Osteoblast (primary cell): Measurements from ENCODE around the gene SPRR2G. TPM values are rescaled to one million over a fixed set of nuclear protein-coding genes. Genes with fewer than 3 reads are reported as not detected.

Experiments used
- DNase-seq: peaks from one replicate; pipeline ENCODE4 v3.0.0; 2011; ENCODE audit warnings: low spot score, mixed read lengths; ENCODE audit not compliant: insufficient read length; ENCODE audit errors: missing footprints
- H2AFZ ChIP-seq: 2 replicates; pipeline ENCODE4 v1.6.0; 2011; ENCODE audit warnings: mild to moderate bottlenecking, low read length
- H3K27ac ChIP-seq: 2 replicates; pipeline ENCODE4 v1.5.1; 2011; ENCODE audit warnings: mild to moderate bottlenecking, low read depth, low read length, moderate library complexity
- H3K27me3 ChIP-seq: 2 replicates; pipeline ENCODE4 v1.6.0; 2012; ENCODE audit warnings: mild to moderate bottlenecking, control low read depth, inconsistent platforms, low read length, moderate library complexity; ENCODE audit not compliant: insufficient read depth
- H3K36me3 ChIP-seq: 2 replicates; pipeline ENCODE4 v1.5.1; 2011; ENCODE audit warnings: mild to moderate bottlenecking, low read length, control low read depth, moderate library complexity; ENCODE audit not compliant: insufficient read depth
- H3K4me1 ChIP-seq: 2 replicates; pipeline ENCODE4 v1.5.1; 2011; ENCODE audit warnings: mild to moderate bottlenecking, low read length, control low read depth, moderate library complexity; ENCODE audit not compliant: insufficient read depth
- H3K4me2 ChIP-seq: 2 replicates; pipeline ENCODE4 v1.6.0; 2011; ENCODE audit warnings: mild to moderate bottlenecking, low read length; ENCODE audit not compliant: insufficient read depth
- H3K4me3 ChIP-seq: fragments of 200-600 bp; sonication (generic); 3 replicates; pipeline ENCODE4 v1.5.1; 2012; ENCODE audit warnings: mild to moderate bottlenecking, low read length, inconsistent platforms; ENCODE audit not compliant: insufficient read depth
- H3K79me2 ChIP-seq: 2 replicates; pipeline ENCODE4 v1.6.0; 2012; ENCODE audit warnings: mild to moderate bottlenecking, low read length, control low read depth, inconsistent platforms; ENCODE audit not compliant: insufficient read depth
- H3K9me3 ChIP-seq: 2 replicates; pipeline ENCODE4 v1.5.1; 2011; ENCODE audit warnings: low read depth, low read length, control low read depth
- H4K20me1 ChIP-seq: 2 replicates; pipeline ENCODE4 v1.6.0; 2012; ENCODE audit warnings: mild to moderate bottlenecking, low read length, control low read depth; ENCODE audit not compliant: insufficient read depth
- CTCF ChIP-seq: IDR thresholded peaks from 2 replicates; pipeline ENCODE4 v1.5.1; 2011; ENCODE audit warnings: mild to moderate bottlenecking, low read depth, low read length, moderate library complexity; ENCODE audit errors: extremely low read depth
- total RNA-seq: library from RNA; depleted of rRNA; stranded (reverse); fragments of >200 nt; gene quantifications from 2 replicates; pipeline ENCODE4 v1.2.3, GENCODE V29; 2012

The SPRR2G gene
- total RNA-seq, 1 donor, result not detected

- Histone ChIP-seq H3K4me3 (no peak overlapping the region), H4K20me1 (no peaks in the 10 kb centered on the region), H2AFZ (no peak overlapping the region), H3K79me2 (no peaks in the 10 kb centered on the region), H3K27ac (no peak overlapping the region), H3K4me2 (no peak overlapping the region), H3K4me1 (no peaks in the 10 kb centered on the region), H3K27me3 (no peaks in the 10 kb centered on the region), H3K36me3 (no peaks in the 10 kb centered on the region), H3K9me3 (no peaks in the 10 kb centered on the region)
- no peak for TF ChIP-seq CTCF
- no peak for DNase-seq
These were observed 23.9 kb upstream of the SPRR2G start for GRCh38 chr1:153174624-153175023.

GRCh38 chr1:153168686-153169085 is 18.0 kb upstream of the SPRR2G start:
- no peak for TF ChIP-seq CTCF
- no peaks in the 10 kb centered on the region for H3K27me3 ChIP-seq
- no peak for DNase-seq

GRCh38 chr1:153155541-153155940 is 4.9 kb upstream of the SPRR2G start:
- no peak overlapping the region for H2AFZ ChIP-seq
- H3K36me3 ChIP-seq, result no peaks in the 10 kb centered on the region
- no peak overlapping the region for H3K4me2 ChIP-seq
- H3K27ac ChIP-seq, result no peak overlapping the region
- no peaks in the 10 kb centered on the region for H3K9me3 ChIP-seq
- no peaks in the 10 kb centered on the region for H3K27me3 ChIP-seq
- no peak for TF ChIP-seq CTCF
- H3K79me2 ChIP-seq, result no peaks in the 10 kb centered on the region
- DNase-seq, result no peak
- H3K4me1 ChIP-seq, result no peaks in the 10 kb centered on the region
- H3K4me3 ChIP-seq, result no peak overlapping the region
- no peaks in the 10 kb centered on the region for H4K20me1 ChIP-seq

More at GRCh38 chr1:153168686-153169085, 18.0 kb upstream of the SPRR2G start:
- no peaks in the 10 kb centered on the region for H3K9me3 ChIP-seq
- H3K27ac ChIP-seq, result no peak overlapping the region
- H3K36me3 ChIP-seq, result no peaks in the 10 kb centered on the region
- no peaks in the 10 kb centered on the region for H4K20me1 ChIP-seq
- H3K79me2 ChIP-seq, result no peaks in the 10 kb centered on the region
- no peak overlapping the region for H3K4me3 ChIP-seq
- no peaks in the 10 kb centered on the region for H3K4me1 ChIP-seq
- H3K4me2 ChIP-seq, result no peak overlapping the region
- H2AFZ ChIP-seq, result no peak overlapping the region

- Histone ChIP-seq H3K36me3 (no peaks in the 10 kb centered on the region), H3K4me3 (no peak overlapping the region), H2AFZ (no peak overlapping the region)
These were observed 1.8 kb upstream of the SPRR2G start for GRCh38 chr1:153152481-153152880.

More at GRCh38 chr1:153152481-153152880, 1.8 kb upstream of the SPRR2G start:
- DNase-seq, result no peak
- H3K79me2 ChIP-seq, result no peaks in the 10 kb centered on the region
- no peak for TF ChIP-seq CTCF
- no peaks in the 10 kb centered on the region for H4K20me1 ChIP-seq
- H3K27ac ChIP-seq, result no peak overlapping the region
- no peak overlapping the region for H3K4me2 ChIP-seq
- no peaks in the 10 kb centered on the region for H3K9me3 ChIP-seq
- no peaks in the 10 kb centered on the region for H3K27me3 ChIP-seq
- no peaks in the 10 kb centered on the region for H3K4me1 ChIP-seq
